Astrocyte (in vitro differentiated cells and primary cell): ENCODE data around the gene CPHXL. TPM values are rescaled to one million over a fixed set of nuclear protein-coding genes. Genes with fewer than 3 reads are reported as not detected.

ENCODE experiments used
- DNase-seq: peaks from one replicate; pipeline ENCODE4 v3.0.0-alpha.2; 2010; ENCODE audit warnings: low read depth
- FAIRE-seq: peaks from 2 replicates; lab custom pipeline; 2011; peaks lifted over from hg19 to GRCh38; lab: Jason Lieb, UNC
- H2AFZ ChIP-seq: 2 replicates; pipeline ENCODE4 v1.6.0; 2012; ENCODE audit warnings: low read depth, low read length, inconsistent platforms
- H3K27ac ChIP-seq: 2 replicates; pipeline ENCODE4 v1.5.1; 2011; ENCODE audit warnings: low read depth, low read length, inconsistent platforms
- H3K27me3 ChIP-seq: 2 replicates; pipeline ENCODE4 v1.6.0; 2011; ENCODE audit warnings: low read length, inconsistent platforms; ENCODE audit not compliant: insufficient read depth
- H3K36me3 ChIP-seq: 2 replicates; pipeline ENCODE4 v1.5.1; 2011; ENCODE audit warnings: low read length, inconsistent platforms; ENCODE audit not compliant: insufficient read depth
- H3K4me1 ChIP-seq: 2 replicates; pipeline ENCODE4 v1.5.1; 2011; ENCODE audit warnings: low read length, inconsistent platforms; ENCODE audit not compliant: insufficient read depth
- H3K4me2 ChIP-seq: 2 replicates; pipeline ENCODE4 v1.6.0; 2012; ENCODE audit warnings: low read length, inconsistent platforms
- H3K4me3 ChIP-seq: 2 replicates; pipeline ENCODE4 v1.5.1; 2011; ENCODE audit warnings: low read depth, mild to moderate bottlenecking, low read length, inconsistent platforms; ENCODE audit not compliant: insufficient read depth
- H3K79me2 ChIP-seq: 2 replicates; pipeline ENCODE4 v1.6.0; 2012; ENCODE audit warnings: mild to moderate bottlenecking, low read length, inconsistent platforms; ENCODE audit not compliant: insufficient read depth
- H3K9ac ChIP-seq: 2 replicates; pipeline ENCODE4 v1.6.0; 2012; ENCODE audit warnings: mild to moderate bottlenecking, low read length, inconsistent platforms
- H3K9me3 ChIP-seq: 2 replicates; pipeline ENCODE4 v1.5.1; 2012; ENCODE audit warnings: low read depth, mild to moderate bottlenecking, low read length, inconsistent platforms; ENCODE audit not compliant: insufficient read depth
- H4K20me1 ChIP-seq: 2 replicates; pipeline ENCODE4 v1.6.0; 2012; ENCODE audit warnings: low read length, inconsistent platforms; ENCODE audit not compliant: insufficient read depth
- H3K27ac Mint-ChIP-seq: one replicate; pipeline ENCODE4 v1.8.0; 2021; ENCODE audit warnings: mild to moderate bottlenecking, mixed read lengths; ENCODE audit not compliant: unreplicated experiment
- H3K27me3 Mint-ChIP-seq: one replicate; pipeline ENCODE4 v1.8.0; 2021; ENCODE audit warnings: low read depth, mixed read lengths; ENCODE audit not compliant: unreplicated experiment
- H3K36me3 Mint-ChIP-seq: one replicate; pipeline ENCODE4 v1.8.0; 2021; ENCODE audit warnings: low read depth, mixed read lengths; ENCODE audit not compliant: unreplicated experiment
- H3K4me1 Mint-ChIP-seq: one replicate; pipeline ENCODE4 v1.8.0; 2021; ENCODE audit warnings: low read depth, mixed read lengths; ENCODE audit not compliant: unreplicated experiment
- H3K4me3 Mint-ChIP-seq: one replicate; pipeline ENCODE4 v1.8.0; 2021; ENCODE audit warnings: mild to moderate bottlenecking, moderate library complexity, mixed read lengths; ENCODE audit not compliant: unreplicated experiment
- H3K9me3 Mint-ChIP-seq: one replicate; pipeline ENCODE4 v1.8.0; 2021; ENCODE audit warnings: mild to moderate bottlenecking, mixed read lengths; ENCODE audit not compliant: unreplicated experiment
- EZH2 ChIP-seq: IDR thresholded peaks from 2 replicates; pipeline ENCODE4 v1.6.1; 2012; ENCODE audit warnings: mild to moderate bottlenecking, low read length, inconsistent platforms; ENCODE audit not compliant: insufficient read depth
- total RNA-seq: library from RNA; stranded (reverse); gene quantifications from 2 replicates; pipeline ENCODE4 v1.2.1, GENCODE V29; 2021
- TF ChIP-seq, protein P1 (sequence below): IDR thresholded peaks from 2 replicates; pipeline ENCODE4 v1.5.1; 2011; ENCODE audit warnings: low read depth, mild to moderate bottlenecking, inconsistent platforms, low read length, moderate library complexity; ENCODE audit not compliant: insufficient read depth

The CPHXL gene
- total RNA-seq, 1 donor from 2014 or later, result not detected

DNA sequence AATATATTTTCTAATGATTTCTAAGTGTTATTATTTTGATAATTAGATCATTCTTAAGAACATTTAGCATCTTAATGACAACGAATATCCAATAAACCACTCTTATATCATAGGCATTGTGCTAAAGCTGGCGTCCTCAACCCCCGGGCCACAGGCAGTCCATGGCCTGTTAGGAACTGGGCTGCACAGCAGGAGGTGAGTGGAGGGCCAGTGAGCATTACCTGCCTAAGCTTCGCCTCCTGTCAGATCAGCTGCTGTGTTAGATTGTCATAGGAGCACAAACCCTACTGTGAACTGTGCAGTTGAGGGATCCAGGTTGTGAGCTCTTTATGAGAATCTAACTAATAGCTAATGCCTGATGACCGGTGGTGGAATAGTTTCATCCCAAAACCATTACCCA is 28.7 kb downstream of the CPHXL start:
- H4K20me1 ChIP-seq, result no peaks in the 10 kb centered on the region
- no peak overlapping the region for H3K4me3 ChIP-seq
- H3K27ac Mint-ChIP-seq, result no peak overlapping the region
- TF ChIP-seq, protein P1, sequence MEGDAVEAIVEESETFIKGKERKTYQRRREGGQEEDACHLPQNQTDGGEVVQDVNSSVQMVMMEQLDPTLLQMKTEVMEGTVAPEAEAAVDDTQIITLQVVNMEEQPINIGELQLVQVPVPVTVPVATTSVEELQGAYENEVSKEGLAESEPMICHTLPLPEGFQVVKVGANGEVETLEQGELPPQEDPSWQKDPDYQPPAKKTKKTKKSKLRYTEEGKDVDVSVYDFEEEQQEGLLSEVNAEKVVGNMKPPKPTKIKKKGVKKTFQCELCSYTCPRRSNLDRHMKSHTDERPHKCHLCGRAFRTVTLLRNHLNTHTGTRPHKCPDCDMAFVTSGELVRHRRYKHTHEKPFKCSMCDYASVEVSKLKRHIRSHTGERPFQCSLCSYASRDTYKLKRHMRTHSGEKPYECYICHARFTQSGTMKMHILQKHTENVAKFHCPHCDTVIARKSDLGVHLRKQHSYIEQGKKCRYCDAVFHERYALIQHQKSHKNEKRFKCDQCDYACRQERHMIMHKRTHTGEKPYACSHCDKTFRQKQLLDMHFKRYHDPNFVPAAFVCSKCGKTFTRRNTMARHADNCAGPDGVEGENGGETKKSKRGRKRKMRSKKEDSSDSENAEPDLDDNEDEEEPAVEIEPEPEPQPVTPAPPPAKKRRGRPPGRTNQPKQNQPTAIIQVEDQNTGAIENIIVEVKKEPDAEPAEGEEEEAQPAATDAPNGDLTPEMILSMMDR, result no peak
- TF ChIP-seq EZH2, result no peak
- H3K27me3 ChIP-seq, result no peaks in the 10 kb centered on the region
- no peaks in the 10 kb centered on the region for H3K36me3 Mint-ChIP-seq
- no peaks in the 10 kb centered on the region for H3K9me3 ChIP-seq
- H3K4me2 ChIP-seq, result no peak overlapping the region
- no peaks in the 10 kb centered on the region for H3K4me1 Mint-ChIP-seq
- H3K4me1 ChIP-seq, result no peaks in the 10 kb centered on the region
- no peak overlapping the region for H3K27ac ChIP-seq
- no peak overlapping the region for H2AFZ ChIP-seq
- H3K4me3 Mint-ChIP-seq, result no peak overlapping the region
- H3K36me3 ChIP-seq, result no peaks in the 10 kb centered on the region
- no peaks in the 10 kb centered on the region for H3K79me2 ChIP-seq
- no peak for DNase-seq
- H3K9ac ChIP-seq, result no peak overlapping the region
- FAIRE-seq, result no peak
- peaks cover 2% of the 10 kb centered on the region for H3K27me3 Mint-ChIP-seq
- H3K9me3 Mint-ChIP-seq, result peaks cover 2% of the 10 kb centered on the region

DNA sequence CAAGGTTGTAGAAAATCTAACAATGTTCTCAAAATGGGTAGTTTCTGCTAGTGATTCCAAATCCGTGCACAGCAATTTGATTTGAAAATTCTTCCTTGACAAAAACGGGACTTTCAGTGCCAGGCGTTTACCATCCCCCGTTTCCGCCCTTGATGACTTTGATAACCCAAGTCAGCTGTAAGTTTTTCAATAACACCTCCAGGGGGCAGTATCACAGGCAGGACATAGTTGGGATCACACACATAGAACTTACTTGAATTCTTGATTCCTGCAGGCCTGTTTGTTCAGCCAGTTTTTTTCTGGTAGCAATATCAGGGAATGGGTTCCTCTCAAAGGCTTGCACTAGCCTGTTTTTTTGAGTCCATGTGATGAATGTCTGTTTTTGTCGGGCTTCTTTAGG is 30.6 kb downstream of the CPHXL start:
- H3K27me3 ChIP-seq, result no peaks in the 10 kb centered on the region
- H4K20me1 ChIP-seq, result no peaks in the 10 kb centered on the region
- H3K79me2 ChIP-seq, result no peaks in the 10 kb centered on the region
- no peak overlapping the region for H3K27ac ChIP-seq
- Mint-ChIP-seq H3K4me3 (no peak overlapping the region), H3K4me1 (no peaks in the 10 kb centered on the region), H3K36me3 (no peaks in the 10 kb centered on the region), H3K27me3 (peaks cover 5% of the 10 kb centered on the region), H3K27ac (no peak overlapping the region), H3K9me3 (peaks cover 2% of the 10 kb centered on the region)
- H2AFZ ChIP-seq, result no peak overlapping the region
- no peaks in the 10 kb centered on the region for H3K4me1 ChIP-seq
- FAIRE-seq, result no peak
- H3K36me3 ChIP-seq, result no peaks in the 10 kb centered on the region
- H3K9ac ChIP-seq, result no peak overlapping the region
- TF ChIP-seq, protein P1, result no peak
- no peak for TF ChIP-seq EZH2
- no peak overlapping the region for H3K4me2 ChIP-seq
- no peak for DNase-seq
- H3K4me3 ChIP-seq, result no peak overlapping the region
- H3K9me3 ChIP-seq, result no peaks in the 10 kb centered on the region

DNA sequence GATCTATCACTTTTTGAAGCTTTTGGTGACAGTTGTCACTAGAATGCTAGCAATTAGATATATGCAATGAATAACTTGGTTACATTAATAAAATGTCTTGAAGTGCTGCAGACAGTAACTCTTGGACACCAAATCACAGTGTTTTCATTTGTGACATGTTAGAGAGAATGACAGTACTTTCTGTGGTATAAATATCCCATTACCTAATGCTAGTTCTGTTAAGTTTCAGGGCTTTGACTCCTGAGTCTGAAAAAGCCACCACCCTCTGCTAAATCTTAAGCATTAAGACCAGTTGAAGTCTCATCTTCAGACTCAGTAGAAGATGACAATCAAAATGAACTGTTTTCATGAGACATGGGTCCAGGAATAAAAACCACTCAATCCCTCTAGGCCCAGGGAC is 38.9 kb downstream of the CPHXL start:
- Histone ChIP-seq H3K79me2 (no peaks in the 10 kb centered on the region), H2AFZ (no peak overlapping the region), H4K20me1 (no peaks in the 10 kb centered on the region), H3K9me3 (peaks cover 4% of the 10 kb centered on the region), H3K27me3 (no peaks in the 10 kb centered on the region), H3K4me1 (no peaks in the 10 kb centered on the region), H3K4me2 (no peak overlapping the region), H3K27ac (no peak overlapping the region), H3K36me3 (no peaks in the 10 kb centered on the region), H3K4me3 (no peak overlapping the region), H3K9ac (no peak overlapping the region)
- Mint-ChIP-seq H3K9me3 (peaks cover 21% of the 10 kb centered on the region), H3K4me3 (no peak overlapping the region), H3K27ac (no peak overlapping the region), H3K36me3 (peaks cover 3% of the 10 kb centered on the region), H3K4me1 (no peaks in the 10 kb centered on the region), H3K27me3 (peaks cover 3% of the 10 kb centered on the region)
- DNase-seq, result no peak
- no peak for FAIRE-seq
- no peak for TF ChIP-seq EZH2
- TF ChIP-seq, protein P1, result no peak
